Body of pancreas (tissue), 4 donors: ENCODE measurements around the gene ARHGEF11.

ENCODE experiments used
- CTCF ChIP-seq, 7 experiments: fragments of 450-650 bp in 4 of 7; fragments of 200-600 bp in 3 of 7; sonication (generic) in 3 of 7; IDR thresholded peaks; one replicate each; pipeline ENCODE4 v1.5.1; 2016 to 2019; ENCODE audit warnings: antibody characterized with exemption in 7 of 7
- POLR2A ChIP-seq, 3 donors: fragments of 450-650 bp; IDR thresholded peaks; one replicate each; pipeline ENCODE4 v1.6.1; 2016; ENCODE audit warnings: antibody characterized with exemption in 3 of 3, mild to moderate bottlenecking in 2 of 3

- TF ChIP-seq POLR2A (IDR thresholded peaks at IDR 0.05), result no peak
- no peak for TF ChIP-seq CTCF (IDR thresholded peaks at IDR 0.05)
These were observed 41.5 kb upstream of the ARHGEF11 start for GRCh38 chr1:157087030-157087429.
